Measurements from ENCODE around the gene RASGRP3. TPM values are rescaled to one million over a fixed set of nuclear protein-coding genes. Genes with fewer than 3 reads are reported as not detected.

RASGRP3 gene
- total and polyA plus RNA-seq, 2 experiments from 2014 or later: 0.18 to 0.22 TPM

- no peaks in the 10 kb centered on the region for H3K27me3 ChIP-seq (replicated peaks; ENCODE audit: insufficient read depth)
- H3F3A ChIP-seq (ENCODE audit: insufficient read depth): 0 out of 2 replicates have a peak, but pooled peaks cover 13% of the 10 kb centered on the region
- DNase-seq: peak; percentile 33
- no peak overlapping the region for H3K4me3 ChIP-seq
- peaks cover 69% of the 10 kb centered on the region for H3K36me3 ChIP-seq (ENCODE audit: low read depth)
- H3K4me2 ChIP-seq (ENCODE audit: unreplicated experiment): no peak overlapping the region
- WGBS, 2 experiments (ENCODE audit: low coverage in 1 of 2, low lambda C conversion rate in 2 of 2, missing lambda C conversion rate in 2 of 2): 2 to 15% methylated on average over 1 of the region's 1 CpG
- no peak for TF ChIP-seq EZH2phosphoT487 (IDR thresholded peaks at IDR 0.05; ENCODE audit: insufficient read depth, low read depth)
- no peak for TF ChIP-seq EZH2 (IDR thresholded peaks at IDR 0.05; ENCODE audit: insufficient read depth, poor library complexity, severe bottlenecking)
- in situ Hi-C loops (cut with MboI): loop anchor here (25.0 kb wide), 3 partner anchors 302 to 802 kb away; no protein-coding TSS in a partner anchor
- no peaks in the 10 kb centered on the region for H4K20me1 ChIP-seq (ENCODE audit: insufficient read depth)
- no peak overlapping the region for H3K9ac ChIP-seq
- H3K9me2 ChIP-seq (ENCODE audit: insufficient read depth): no peaks in the 10 kb centered on the region
- H2AFZ ChIP-seq: no peak overlapping the region
- H3K79me2 ChIP-seq (ENCODE audit: insufficient read depth): peaks cover 67% of the 10 kb centered on the region
- peaks cover 10% of the 10 kb centered on the region for H3K4me1 ChIP-seq (ENCODE audit: insufficient read depth)
- H3K27ac ChIP-seq: no peak overlapping the region
- no peaks in the 10 kb centered on the region for H3K9me3 ChIP-seq (ENCODE audit: low read depth)
Observed at GRCh38 chr2:33589444-33589843, 113.0 kb downstream of the RASGRP3 start.

GRCh38 chr2:33595385-33595784 is 118.9 kb downstream of the RASGRP3 start:
- Histone ChIP-seq H3K79me2 (ENCODE audit: insufficient read depth) (peaks cover 84% of the 10 kb centered on the region), H2AFZ (no peak overlapping the region), H3K4me2 (ENCODE audit: unreplicated experiment) (peak overlapping the region; percentile 8), H4K20me1 (ENCODE audit: insufficient read depth) (no peaks in the 10 kb centered on the region), H3K27me3 (replicated peaks; ENCODE audit: insufficient read depth) (no peaks in the 10 kb centered on the region), H3K9ac (no peak overlapping the region), H3K36me3 (ENCODE audit: low read depth) (peaks cover 39% of the 10 kb centered on the region), H3K9me3 (ENCODE audit: low read depth) (no peaks in the 10 kb centered on the region), H3K9me2 (ENCODE audit: insufficient read depth) (no peaks in the 10 kb centered on the region), H3F3A (ENCODE audit: insufficient read depth) (0 out of 2 replicates have a peak, but pooled peaks cover 3% of the 10 kb centered on the region), H3K4me1 (ENCODE audit: insufficient read depth) (peaks cover 32% of the 10 kb centered on the region), H3K27ac (no peak overlapping the region), H3K4me3 (no peak overlapping the region)
- in situ Hi-C loops (cut with MboI): loop anchor here (25.0 kb wide), 3 partner anchors 308 to 808 kb away; no protein-coding TSS in a partner anchor
- no peak for TF ChIP-seq EZH2 (IDR thresholded peaks at IDR 0.05; ENCODE audit: insufficient read depth, poor library complexity, severe bottlenecking)
- TF ChIP-seq EZH2phosphoT487 (IDR thresholded peaks at IDR 0.05; ENCODE audit: insufficient read depth, low read depth): no peak
- 55 to 60% methylated on average over 3 of the region's 3 CpGs for WGBS, 2 experiments (ENCODE audit: low coverage in 1 of 2, low lambda C conversion rate in 2 of 2, missing lambda C conversion rate in 2 of 2)
- no peak for DNase-seq

- H3K79me2 ChIP-seq (ENCODE audit: insufficient read depth): peaks cover 68% of the 10 kb centered on the region
- H3F3A ChIP-seq (ENCODE audit: insufficient read depth): no peaks in the 10 kb centered on the region
- H3K36me3 ChIP-seq (ENCODE audit: low read depth): peaks cover 25% of the 10 kb centered on the region
- H3K9me3 ChIP-seq (ENCODE audit: low read depth): no peaks in the 10 kb centered on the region
- peak overlapping the region; percentile 94; the same call in 1 of the 2 replicates for H3K9ac ChIP-seq
- H4K20me1 ChIP-seq (ENCODE audit: insufficient read depth): no peaks in the 10 kb centered on the region
- no peak overlapping the region for H3K27ac ChIP-seq
- peak overlapping the region; percentile 96 for H3K4me2 ChIP-seq (ENCODE audit: unreplicated experiment)
- peak overlapping the region; percentile 82 for H3K4me3 ChIP-seq
- no peaks in the 10 kb centered on the region for H3K27me3 ChIP-seq (replicated peaks; ENCODE audit: insufficient read depth)
- no peaks in the 10 kb centered on the region for H3K9me2 ChIP-seq (ENCODE audit: insufficient read depth)
- TF ChIP-seq EZH2phosphoT487 (IDR thresholded peaks at IDR 0.05; ENCODE audit: insufficient read depth, low read depth): no peak
- no peak for TF ChIP-seq EZH2 (IDR thresholded peaks at IDR 0.05; ENCODE audit: insufficient read depth, poor library complexity, severe bottlenecking)
- WGBS, 2 experiments (ENCODE audit: low coverage in 1 of 2, low lambda C conversion rate in 2 of 2, missing lambda C conversion rate in 2 of 2): 87% methylated on average over 3 of the region's 3 CpGs
- in situ Hi-C loops (cut with MboI): loop anchor here (25.0 kb wide), 3 partner anchors 310 to 810 kb away; no protein-coding TSS in a partner anchor
- H2AFZ ChIP-seq: no peak overlapping the region
- DNase-seq: no peak
- peaks cover 35% of the 10 kb centered on the region for H3K4me1 ChIP-seq (ENCODE audit: insufficient read depth)
Observed at GRCh38 chr2:33597026-33597425, 120.6 kb downstream of the RASGRP3 start.

- in situ Hi-C loops (cut with MboI): loop anchor here (25.0 kb wide), 3 partner anchors 311 to 811 kb away; no protein-coding TSS in a partner anchor
Observed at GRCh38 chr2:33598561-33599174, 122.2 kb downstream of the RASGRP3 start.

More at GRCh38 chr2:33598561-33599174, 122.2 kb downstream of the RASGRP3 start:
- peak; percentile 81 for DNase-seq
- Histone ChIP-seq H3F3A (ENCODE audit: insufficient read depth) (no peaks in the 10 kb centered on the region), H4K20me1 (ENCODE audit: insufficient read depth) (no peaks in the 10 kb centered on the region), H3K9me2 (ENCODE audit: insufficient read depth) (no peaks in the 10 kb centered on the region), H3K4me1 (ENCODE audit: insufficient read depth) (peaks cover 42% of the 10 kb centered on the region), H3K9me3 (ENCODE audit: low read depth) (no peaks in the 10 kb centered on the region), H2AFZ (peak overlapping the region; percentile 94), H3K36me3 (ENCODE audit: low read depth) (peaks cover 13% of the 10 kb centered on the region), H3K27ac (peak overlapping the region; percentile 86), H3K79me2 (ENCODE audit: insufficient read depth) (peaks cover 51% of the 10 kb centered on the region), H3K4me3 (peak overlapping the region; percentile 82), H3K9ac (peak overlapping the region; percentile 94), H3K27me3 (replicated peaks; ENCODE audit: insufficient read depth) (no peaks in the 10 kb centered on the region), H3K4me2 (ENCODE audit: unreplicated experiment) (peak overlapping the region; percentile 96)
- TF ChIP-seq EZH2phosphoT487 (IDR thresholded peaks at IDR 0.05; ENCODE audit: insufficient read depth, low read depth) (no peak), EZH2 (IDR thresholded peaks at IDR 0.05; ENCODE audit: insufficient read depth, poor library complexity, severe bottlenecking) (no peak)
- WGBS, 2 experiments (ENCODE audit: low coverage in 1 of 2, low lambda C conversion rate in 2 of 2, missing lambda C conversion rate in 2 of 2): 0 to 1% methylated on average over 22 of the region's 23 CpGs
